Duodenal mucosa (tissue), 2 donors: Measurements from ENCODE around the gene ALPL.
"Not testable (repeated sequence)": the region's sequence is repeated elsewhere in the genome, so short reads cannot be mapped to it uniquely, and the experiment has no call there.

Experiments used
- H3K27ac ChIP-seq: one replicate; pipeline ENCODE4 v1.7.0; 2013; ENCODE audit warnings: low read depth, low read length
- H3K27me3 ChIP-seq, 2 donors: one replicate each; pipeline ENCODE4 v1.7.0; 2013; ENCODE audit warnings: low read length in 2 of 2, control low read depth in 1 of 2; ENCODE audit not compliant: insufficient read depth in 2 of 2, control insufficient read depth in 1 of 2
- H3K36me3 ChIP-seq, 2 donors: one replicate each; pipeline ENCODE4 v1.7.0; 2013; ENCODE audit warnings: low read length in 2 of 2, control low read depth in 1 of 2; ENCODE audit not compliant: insufficient read depth in 2 of 2, control insufficient read depth in 1 of 2
- H3K4me1 ChIP-seq, 2 donors: one replicate each; pipeline ENCODE4 v1.7.0; 2013; ENCODE audit warnings: low read length in 2 of 2, control low read depth in 1 of 2; ENCODE audit not compliant: insufficient read depth in 2 of 2, control insufficient read depth in 1 of 2
- H3K4me3 ChIP-seq, 2 donors: one replicate each; pipeline ENCODE4 v1.7.0; 2013; ENCODE audit warnings: low read length in 2 of 2, low read depth in 1 of 2
- H3K9ac ChIP-seq, 2 donors: one replicate each; pipeline ENCODE4 v1.7.0; 2013; ENCODE audit warnings: low read length in 2 of 2, low read depth in 1 of 2
- H3K9me3 ChIP-seq, 2 donors: one replicate each; pipeline ENCODE4 v1.7.0; 2013; ENCODE audit warnings: low read length in 2 of 2, control low read depth in 1 of 2; ENCODE audit not compliant: control insufficient read depth in 1 of 2

ALPL gene

DNA sequence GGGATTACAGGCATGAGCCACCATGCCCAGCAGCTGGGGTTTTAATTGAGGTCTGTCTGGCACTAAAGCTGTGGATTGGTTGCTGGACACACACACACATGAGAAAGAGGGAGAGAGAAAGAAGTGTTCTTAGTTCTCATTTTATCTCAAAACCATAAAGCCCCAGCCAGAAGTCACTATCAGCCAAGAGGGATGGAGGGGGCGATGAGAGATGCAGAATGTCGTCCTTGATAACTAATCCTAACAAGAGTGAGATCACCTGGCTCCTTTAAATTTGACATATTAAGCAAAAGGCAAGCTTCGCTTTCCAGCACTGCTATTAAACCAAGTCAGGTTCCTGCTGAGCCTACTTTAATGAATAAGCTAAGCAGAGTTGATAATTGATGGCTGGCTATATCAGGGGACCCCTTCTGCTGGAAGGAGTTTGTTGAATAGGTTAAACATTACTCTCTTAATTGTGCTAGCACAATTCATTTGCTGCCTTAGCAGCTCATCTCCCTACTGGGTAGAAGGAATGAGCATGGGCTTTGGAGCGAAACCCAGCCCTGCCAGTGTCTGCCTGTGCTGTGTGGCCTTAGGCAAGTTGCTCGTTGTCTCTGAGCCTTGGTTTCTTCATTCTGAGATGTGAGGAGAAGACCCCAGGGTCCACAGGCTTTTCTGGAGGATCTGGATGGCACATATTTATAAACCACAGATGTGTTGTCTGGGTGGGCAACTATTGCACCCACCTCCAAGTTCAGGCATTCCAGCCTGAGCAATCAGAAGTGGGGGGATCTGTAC lies 50.8 kb downstream of the ALPL start:
- Histone ChIP-seq H3K36me3 (no peaks in the 10 kb centered on the region), H3K4me1 (no peaks in the 10 kb centered on the region), H3K27me3 (peaks cover 0 to 4% of the 10 kb centered on the region in 2 donors), H3K9me3 (no peaks in the 10 kb centered on the region), H3K27ac (no peak overlapping the region), H3K9ac (no peak overlapping the region), H3K4me3 (no peak overlapping the region)

DNA sequence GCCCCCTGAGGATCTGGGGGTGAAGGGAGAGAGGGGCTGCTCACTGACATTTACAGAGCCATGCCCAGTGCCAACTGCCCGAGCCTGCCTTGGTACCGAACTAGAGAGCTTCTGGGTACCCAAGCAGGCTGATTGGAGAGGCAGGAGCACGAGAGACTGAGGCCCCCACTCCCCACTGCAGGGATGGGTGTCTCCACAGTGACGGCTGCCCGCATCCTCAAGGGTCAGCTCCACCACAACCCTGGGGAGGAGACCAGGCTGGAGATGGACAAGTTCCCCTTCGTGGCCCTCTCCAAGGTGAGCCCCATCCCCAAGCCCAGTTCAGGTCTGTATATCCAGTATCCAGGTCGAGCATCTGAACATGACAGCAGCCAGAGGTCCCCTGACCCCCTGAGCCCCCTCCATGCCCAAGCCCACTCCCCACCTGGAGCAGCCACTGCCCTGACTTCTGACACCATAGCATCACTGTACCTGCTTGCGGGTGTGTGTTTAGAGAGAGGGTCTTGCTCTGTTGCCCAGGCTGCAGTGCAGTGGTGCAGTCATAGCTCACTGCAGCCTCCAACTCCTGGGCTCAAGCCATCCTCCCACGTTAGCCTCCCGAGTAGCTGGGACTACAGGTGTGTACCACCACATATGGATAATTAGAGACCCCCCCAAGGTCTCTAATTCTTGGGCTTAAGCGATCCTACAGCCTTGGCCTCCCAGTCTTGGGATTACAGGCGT lies 51.9 kb downstream of the ALPL start:
- Histone ChIP-seq H3K9ac (no peak overlapping the region), H3K4me3 (no peak overlapping the region), H3K27ac (no peak overlapping the region), H3K4me1 (no peaks in the 10 kb centered on the region), H3K9me3 (no peaks in the 10 kb centered on the region), H3K36me3 (no peaks in the 10 kb centered on the region), H3K27me3 (peaks cover 0 to 4% of the 10 kb centered on the region in 2 donors)

DNA sequence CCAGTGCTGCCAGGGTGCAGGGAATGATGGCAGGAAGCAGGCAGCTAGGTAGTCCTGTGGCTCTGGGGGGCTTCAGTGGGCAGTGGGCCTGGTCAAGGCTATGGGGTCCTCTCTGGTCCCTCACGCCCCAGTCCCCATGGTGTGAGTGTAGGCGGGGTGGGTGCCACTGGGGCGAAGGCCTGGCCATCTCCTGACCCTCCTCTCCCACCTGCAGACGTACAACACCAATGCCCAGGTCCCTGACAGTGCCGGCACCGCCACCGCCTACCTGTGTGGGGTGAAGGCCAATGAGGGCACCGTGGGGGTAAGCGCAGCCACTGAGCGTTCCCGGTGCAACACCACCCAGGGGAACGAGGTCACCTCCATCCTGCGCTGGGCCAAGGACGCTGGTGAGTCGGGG lies 53.7 kb downstream of the ALPL start:
- H3K9me3 ChIP-seq: no peaks in the 10 kb centered on the region

DNA sequence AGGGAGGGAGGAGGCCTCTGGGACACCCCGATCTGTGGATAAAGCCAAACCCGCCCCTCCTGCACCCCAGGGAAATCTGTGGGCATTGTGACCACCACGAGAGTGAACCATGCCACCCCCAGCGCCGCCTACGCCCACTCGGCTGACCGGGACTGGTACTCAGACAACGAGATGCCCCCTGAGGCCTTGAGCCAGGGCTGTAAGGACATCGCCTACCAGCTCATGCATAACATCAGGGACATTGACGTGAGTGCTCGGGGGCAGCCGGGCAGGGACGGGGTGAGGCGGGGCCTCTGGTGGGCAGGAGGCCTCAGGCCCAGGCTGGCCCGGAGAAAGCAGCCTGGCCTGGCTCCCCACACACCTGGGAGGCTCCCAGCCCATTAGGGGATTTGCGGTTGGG lies 54.7 kb downstream of the ALPL start:
- Histone ChIP-seq H3K27ac (no peak overlapping the region), H3K4me1 (no peaks in the 10 kb centered on the region), H3K36me3 (no peaks in the 10 kb centered on the region), H3K4me3 (no peak overlapping the region), H3K27me3 (peaks cover 0 to 4% of the 10 kb centered on the region in 2 donors), H3K9ac (no peak overlapping the region), H3K9me3 (no peaks in the 10 kb centered on the region)

More for the DNA sequence above, 53.7 kb downstream of the ALPL start:
- peaks cover 0 to 4% of the 10 kb centered on the region in 2 donors for H3K27me3 ChIP-seq
- H3K4me1 ChIP-seq: no peaks in the 10 kb centered on the region
- H3K27ac ChIP-seq: no peak overlapping the region
- H3K4me3 ChIP-seq: no peak overlapping the region
- H3K9ac ChIP-seq: no peak overlapping the region
- H3K36me3 ChIP-seq: no peaks in the 10 kb centered on the region

DNA sequence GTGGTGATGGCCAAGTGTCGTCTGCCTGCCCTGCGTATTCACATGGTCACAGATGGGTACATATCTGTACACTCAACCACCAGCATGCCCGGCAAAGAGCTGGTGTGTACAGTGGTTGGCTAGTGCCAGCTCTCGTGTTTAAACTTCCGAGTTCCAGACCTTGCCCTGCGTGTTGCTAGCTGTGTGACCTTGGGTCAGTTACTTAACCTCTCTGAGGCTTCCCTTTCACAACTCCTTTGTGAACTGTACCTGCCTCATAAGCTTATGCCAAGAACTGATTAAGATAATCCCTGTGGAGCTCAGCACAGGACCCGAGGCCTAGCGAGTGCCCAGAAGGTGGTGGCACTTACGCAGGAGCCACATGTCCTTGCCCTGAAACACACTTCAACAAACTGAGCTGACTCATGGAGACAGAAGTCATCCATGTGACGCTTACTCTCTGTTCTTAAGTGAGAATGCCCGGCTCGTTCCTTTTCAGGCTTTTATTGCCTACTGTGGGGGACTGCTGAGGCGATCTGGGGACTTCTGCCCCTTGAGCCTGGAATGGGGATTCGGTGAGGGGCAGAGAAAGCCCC lies 55.4 kb downstream of the ALPL start:
- Histone ChIP-seq H3K27ac (no peak overlapping the region), H3K27me3 (peaks cover 0 to 4% of the 10 kb centered on the region in 2 donors), H3K9ac (no peak overlapping the region), H3K4me3 (no peak overlapping the region), H3K9me3 (no peaks in the 10 kb centered on the region), H3K36me3 (no peaks in the 10 kb centered on the region), H3K4me1 (no peaks in the 10 kb centered on the region)

DNA sequence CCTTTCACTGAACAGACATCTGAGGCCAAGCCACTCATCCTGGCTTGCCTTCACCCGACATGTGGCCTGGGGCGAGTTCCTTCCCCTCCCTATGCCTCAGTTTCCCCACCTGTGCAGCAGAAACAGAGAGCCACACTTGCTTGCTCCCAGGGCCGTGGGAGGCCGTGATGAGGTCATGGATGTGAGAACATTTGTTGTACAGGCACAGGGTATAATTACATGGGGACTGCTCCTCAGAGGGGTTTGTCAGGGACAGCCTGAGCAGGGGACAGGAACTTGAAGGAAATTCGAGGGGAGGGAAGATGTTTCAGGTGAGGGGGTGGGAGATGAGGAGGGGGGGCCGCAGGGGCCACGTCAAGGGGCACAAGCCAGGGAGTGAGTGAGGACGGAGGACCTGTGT lies 56.1 kb downstream of the ALPL start:
- Histone ChIP-seq H3K4me3 (no peak overlapping the region), H3K9me3 (no peaks in the 10 kb centered on the region), H3K27ac (no peak overlapping the region), H3K36me3 (no peaks in the 10 kb centered on the region), H3K27me3 (no peaks in the 10 kb centered on the region), H3K9ac (no peak overlapping the region), H3K4me1 (no peaks in the 10 kb centered on the region)

DNA sequence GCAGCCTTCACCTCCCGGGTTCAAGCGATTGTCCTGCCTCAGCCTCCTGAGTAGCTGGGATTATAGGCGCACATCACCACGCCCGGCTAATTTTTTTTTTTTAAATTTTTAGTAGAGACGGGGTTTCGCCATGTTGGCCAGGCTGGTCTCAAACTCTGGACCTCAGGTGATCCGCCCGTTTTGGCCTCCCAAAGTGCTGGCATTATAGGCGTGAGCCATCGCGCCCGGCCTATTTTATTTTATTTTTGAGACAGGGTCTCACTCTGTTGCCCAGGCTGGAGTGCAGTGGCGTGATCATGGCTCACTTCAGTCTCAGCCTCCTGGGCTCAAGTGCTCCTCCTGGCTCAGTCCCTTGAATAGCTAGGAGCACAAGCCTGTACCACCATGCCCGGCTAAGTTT lies 57.1 kb downstream of the ALPL start:
- H3K4me1 ChIP-seq, H3K9me3 ChIP-seq, H3K4me3 ChIP-seq, H3K36me3 ChIP-seq, H3K27ac ChIP-seq, H3K9ac ChIP-seq, H3K27me3 ChIP-seq: not testable (repeated sequence)

DNA sequence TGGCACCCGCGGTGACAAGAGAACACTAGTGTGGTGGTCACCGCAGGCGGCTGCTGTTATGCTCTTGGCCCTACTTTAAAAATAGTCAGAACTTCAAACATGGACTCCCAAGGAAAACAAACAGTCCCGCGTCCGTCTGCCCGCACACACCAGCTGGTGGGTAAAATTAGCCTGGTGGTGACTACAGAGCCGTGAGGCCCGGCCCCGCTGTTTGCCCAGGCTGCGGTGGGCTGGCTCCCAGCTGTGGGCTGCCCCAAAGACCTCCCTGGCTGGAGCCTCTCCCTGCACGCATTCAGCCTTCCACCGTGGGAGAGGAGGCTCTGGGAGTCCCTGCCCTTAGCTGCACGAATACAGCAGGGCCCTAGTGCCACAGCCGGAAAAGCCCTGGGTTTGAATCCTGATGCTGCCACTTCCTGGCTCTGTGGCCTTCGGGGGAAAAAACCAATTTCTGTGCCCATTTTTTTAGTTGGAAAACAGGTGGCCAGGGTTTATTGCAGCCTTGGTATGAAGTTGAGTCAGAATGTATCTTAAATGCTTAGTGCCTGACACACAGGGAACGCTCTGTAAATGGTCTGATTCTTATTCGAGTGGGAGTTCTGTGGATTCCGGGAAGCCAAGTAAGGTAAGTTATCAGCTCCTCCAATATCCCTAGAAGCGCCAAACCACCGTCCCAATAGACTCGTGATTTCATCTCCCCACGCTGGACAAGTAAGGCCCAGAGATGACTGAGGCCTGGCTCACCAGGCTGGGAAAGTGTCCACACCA lies 58.2 kb downstream of the ALPL start:
- H3K27me3 ChIP-seq: no peaks in the 10 kb centered on the region
- no peaks in the 10 kb centered on the region for H3K4me1 ChIP-seq
- H3K4me3 ChIP-seq: no peak overlapping the region
- no peaks in the 10 kb centered on the region for H3K36me3 ChIP-seq
- no peak overlapping the region for H3K27ac ChIP-seq
- H3K9me3 ChIP-seq: no peaks in the 10 kb centered on the region
- no peak overlapping the region for H3K9ac ChIP-seq

DNA sequence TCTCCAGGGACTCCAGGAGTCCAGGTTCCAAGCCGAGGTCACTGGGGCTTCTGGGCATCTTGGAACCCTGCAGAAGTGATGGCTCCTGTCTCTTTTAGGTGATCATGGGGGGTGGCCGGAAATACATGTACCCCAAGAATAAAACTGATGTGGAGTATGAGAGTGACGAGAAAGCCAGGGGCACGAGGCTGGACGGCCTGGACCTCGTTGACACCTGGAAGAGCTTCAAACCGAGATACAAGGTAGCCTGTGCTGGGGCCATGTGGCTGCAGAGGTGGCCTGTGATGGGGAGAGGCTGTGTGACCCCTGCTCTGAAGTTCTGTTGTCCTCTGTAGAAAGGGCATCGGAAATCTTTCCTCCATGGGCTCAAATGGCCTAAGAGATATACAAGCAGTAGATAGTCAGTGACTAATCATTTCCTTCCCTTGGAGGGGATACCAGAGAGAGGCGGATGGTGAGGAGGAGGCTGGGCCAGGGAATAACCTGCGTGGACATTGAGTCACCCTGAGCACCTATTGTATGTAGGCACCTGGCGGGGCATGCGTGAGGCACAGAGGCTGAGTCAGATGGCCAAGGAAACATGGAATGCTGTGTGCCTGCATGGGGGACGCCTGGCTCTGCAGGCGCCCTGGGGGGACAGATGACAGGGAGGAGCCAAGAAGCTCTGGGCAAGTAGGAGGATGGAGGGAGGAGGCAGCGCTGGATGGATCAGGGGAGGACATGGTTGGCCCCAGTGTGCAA lies 59.0 kb downstream of the ALPL start:
- Histone ChIP-seq H3K27me3 (no peaks in the 10 kb centered on the region), H3K4me3 (no peak overlapping the region), H3K27ac (no peak overlapping the region), H3K9me3 (no peaks in the 10 kb centered on the region), H3K4me1 (no peaks in the 10 kb centered on the region), H3K36me3 (no peaks in the 10 kb centered on the region), H3K9ac (no peak overlapping the region)
